Prostate gland (tissue), 2 donors: ENCODE data around the gene VAV2. TPM values are rescaled to one million over a fixed set of nuclear protein-coding genes. Genes with fewer than 3 reads are reported as not detected.

Source experiments
- DNase-seq: peaks from one replicate; pipeline ENCODE4 v3.0.0-alpha.2; 2019; ENCODE audit warnings: low spot score
- H3K27ac ChIP-seq, 2 donors: fragments of 200-600 bp; sonication (generic); 2 replicates each; pipeline ENCODE4 v1.5.1; 2017 to 2019
- H3K27me3 ChIP-seq: fragments of 200-600 bp; sonication (generic); replicated peaks from 2 replicates; pipeline ENCODE4 v1.5.1; 2019; ENCODE audit not compliant: insufficient read depth
- H3K36me3 ChIP-seq, 2 donors: fragments of 200-600 bp; sonication (generic); 1 replicate in 1 of 2; 2 replicates in 1 of 2; pipeline versions ENCODE4 v1.5.1 to v1.8.1; 2017 to 2019
- H3K4me1 ChIP-seq: fragments of 200-600 bp; sonication (generic); replicated peaks from 2 replicates; pipeline ENCODE4 v1.5.1; 2019
- H3K4me3 ChIP-seq, 2 donors: fragments of 200-600 bp; sonication (generic); 2 replicates each; pipeline ENCODE4 v1.5.1; 2017 to 2019
- H3K9me3 ChIP-seq: fragments of 200-600 bp; sonication (generic); 2 replicates; pipeline ENCODE4 v1.5.1; 2017
- POLR2A ChIP-seq: fragments of 450-650 bp; IDR thresholded peaks from one replicate; pipeline ENCODE4 v1.6.1; 2016; ENCODE audit warnings: antibody characterized with exemption, mild to moderate bottlenecking
- POLR2AphosphoS5 ChIP-seq: sonication (generic); formaldehyde crosslinking; IDR thresholded peaks from one replicate; pipeline ENCODE4 v1.6.1; 2017; ENCODE audit warnings: antibody characterized with exemption
- WGBS: methylation state at CpG from one replicate; pipeline ENCODE4 v1.1.5; 2018; 5-methylcytosine and 5-hydroxymethylcytosine counted together
- intact Hi-C: fragments of 100-400 bp; cut with DNase I; formaldehyde crosslinking; loops from one replicate; pipeline ENCODE4 v1.14.2; 2022
- total RNA-seq, 2 donors: library from RNA; depleted of rRNA; stranded (reverse); fragments of >200 nt; gene quantifications; one replicate each; pipeline ENCODE4 v1.1.0, GENCODE V29; 2016
- TF ChIP-seq, protein P1 (sequence below), 4 experiments: fragments of 200-600 bp in 2 of 4; fragments of 450-650 bp in 2 of 4; sonication (generic) in 2 of 4; IDR thresholded peaks; 1 replicate in 3 of 4; 2 replicates in 1 of 4; pipeline ENCODE4 v1.5.1; 2016 to 2019; ENCODE audit warnings: antibody characterized with exemption in 4 of 4, mild to moderate bottlenecking in 2 of 4, moderate library complexity in 2 of 4

VAV2 gene
- total RNA-seq, 2 donors from 2014 or later: 13.5 to 19.5 TPM

- intact Hi-C loops: no loop called here
- H3K4me3 ChIP-seq: no peak overlapping the region
- 79% methylated on average over 2 of the region's 2 CpGs for WGBS
- no peaks in the 10 kb centered on the region for H3K4me1 ChIP-seq
- H3K9me3 ChIP-seq: no peaks in the 10 kb centered on the region
- TF ChIP-seq POLR2AphosphoS5 (no peak), POLR2A (no peak)
- TF ChIP-seq, protein P1, sequence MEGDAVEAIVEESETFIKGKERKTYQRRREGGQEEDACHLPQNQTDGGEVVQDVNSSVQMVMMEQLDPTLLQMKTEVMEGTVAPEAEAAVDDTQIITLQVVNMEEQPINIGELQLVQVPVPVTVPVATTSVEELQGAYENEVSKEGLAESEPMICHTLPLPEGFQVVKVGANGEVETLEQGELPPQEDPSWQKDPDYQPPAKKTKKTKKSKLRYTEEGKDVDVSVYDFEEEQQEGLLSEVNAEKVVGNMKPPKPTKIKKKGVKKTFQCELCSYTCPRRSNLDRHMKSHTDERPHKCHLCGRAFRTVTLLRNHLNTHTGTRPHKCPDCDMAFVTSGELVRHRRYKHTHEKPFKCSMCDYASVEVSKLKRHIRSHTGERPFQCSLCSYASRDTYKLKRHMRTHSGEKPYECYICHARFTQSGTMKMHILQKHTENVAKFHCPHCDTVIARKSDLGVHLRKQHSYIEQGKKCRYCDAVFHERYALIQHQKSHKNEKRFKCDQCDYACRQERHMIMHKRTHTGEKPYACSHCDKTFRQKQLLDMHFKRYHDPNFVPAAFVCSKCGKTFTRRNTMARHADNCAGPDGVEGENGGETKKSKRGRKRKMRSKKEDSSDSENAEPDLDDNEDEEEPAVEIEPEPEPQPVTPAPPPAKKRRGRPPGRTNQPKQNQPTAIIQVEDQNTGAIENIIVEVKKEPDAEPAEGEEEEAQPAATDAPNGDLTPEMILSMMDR (IDR thresholded peaks at IDR 0.05): no peak
- no peak for DNase-seq
- no peak overlapping the region for H3K27ac ChIP-seq
- no peaks in the 10 kb centered on the region for H3K36me3 ChIP-seq
- no peaks in the 10 kb centered on the region for H3K27me3 ChIP-seq
Measured at GRCh38 chr9:133997584-133997983, 5.5 kb upstream of the VAV2 start.

DNA sequence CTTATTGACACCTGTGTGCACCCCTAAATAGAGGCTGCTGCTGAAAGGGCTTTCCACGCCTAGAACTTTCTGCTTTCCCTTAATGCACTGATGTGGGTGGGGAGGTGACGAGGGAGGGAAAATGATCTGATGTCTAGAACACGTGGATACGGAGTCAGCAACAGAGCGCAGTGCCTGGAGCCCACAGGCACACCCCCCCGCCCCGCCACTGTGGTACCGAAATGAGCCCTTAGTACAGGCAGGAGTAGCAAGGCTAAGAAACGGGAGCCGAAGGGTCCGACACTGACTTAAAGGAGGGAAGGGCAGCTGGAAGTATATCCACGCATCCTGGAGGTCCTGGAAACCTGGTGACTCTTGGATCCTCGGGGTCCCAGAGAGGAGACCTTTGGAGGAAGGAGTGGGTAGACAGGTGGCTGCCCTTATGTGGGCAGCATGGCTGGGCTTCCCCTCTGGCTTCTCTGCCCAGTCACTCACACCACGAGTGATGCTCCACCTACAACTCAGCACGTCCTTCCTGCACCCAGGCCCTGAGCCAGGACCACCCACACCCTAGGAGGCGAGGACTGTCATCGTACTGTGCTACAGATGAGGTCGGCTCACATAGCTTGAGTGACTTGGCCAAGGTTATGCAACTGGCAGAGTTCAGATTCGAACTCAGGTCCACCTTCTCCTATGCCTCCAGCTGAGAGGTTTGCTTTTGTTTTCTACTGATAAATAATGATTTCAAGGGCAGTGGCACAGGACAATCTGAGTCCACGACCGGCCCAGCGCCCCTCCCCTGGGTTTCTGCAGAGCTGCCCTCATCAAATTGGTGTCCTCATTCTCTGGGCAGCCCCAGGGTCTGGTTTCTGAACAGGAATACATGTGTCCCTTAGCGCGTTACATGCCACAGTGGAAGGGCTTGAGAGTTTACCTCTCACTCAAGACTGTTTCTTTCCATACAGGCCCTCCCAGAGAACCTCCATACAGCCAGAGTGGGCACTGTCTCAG is 4.7 kb upstream of the VAV2 start:
- intact Hi-C loops: no loop called here
- TF ChIP-seq POLR2AphosphoS5 (no peak), POLR2A (no peak)
- TF ChIP-seq, protein P1 (IDR thresholded peaks at IDR 0.05): no peak
- Histone ChIP-seq H3K4me1 (no peaks in the 10 kb centered on the region), H3K36me3 (no peaks in the 10 kb centered on the region), H3K9me3 (no peaks in the 10 kb centered on the region), H3K27ac (no peak overlapping the region), H3K27me3 (no peaks in the 10 kb centered on the region), H3K4me3 (no peak overlapping the region)
- DNase-seq: no peak
- WGBS: 68% methylated on average over 24 of the region's 24 CpGs

- TF ChIP-seq, protein P1 (IDR thresholded peaks at IDR 0.05): no peak
- no peak for TF ChIP-seq POLR2AphosphoS5
- TF ChIP-seq POLR2A: no peak
- no peak overlapping the region for H3K4me3 ChIP-seq
- H3K9me3 ChIP-seq: no peaks in the 10 kb centered on the region
- H3K27ac ChIP-seq: no peak overlapping the region
- no peaks in the 10 kb centered on the region for H3K27me3 ChIP-seq
- DNase-seq: no peak
- 64% methylated on average over 17 of the region's 17 CpGs for WGBS
- intact Hi-C loops: no loop called here
- H3K36me3 ChIP-seq: no peaks in the 10 kb centered on the region
- no peaks in the 10 kb centered on the region for H3K4me1 ChIP-seq
Measured at GRCh38 chr9:133995012-133995896, 3.1 kb upstream of the VAV2 start.

DNA sequence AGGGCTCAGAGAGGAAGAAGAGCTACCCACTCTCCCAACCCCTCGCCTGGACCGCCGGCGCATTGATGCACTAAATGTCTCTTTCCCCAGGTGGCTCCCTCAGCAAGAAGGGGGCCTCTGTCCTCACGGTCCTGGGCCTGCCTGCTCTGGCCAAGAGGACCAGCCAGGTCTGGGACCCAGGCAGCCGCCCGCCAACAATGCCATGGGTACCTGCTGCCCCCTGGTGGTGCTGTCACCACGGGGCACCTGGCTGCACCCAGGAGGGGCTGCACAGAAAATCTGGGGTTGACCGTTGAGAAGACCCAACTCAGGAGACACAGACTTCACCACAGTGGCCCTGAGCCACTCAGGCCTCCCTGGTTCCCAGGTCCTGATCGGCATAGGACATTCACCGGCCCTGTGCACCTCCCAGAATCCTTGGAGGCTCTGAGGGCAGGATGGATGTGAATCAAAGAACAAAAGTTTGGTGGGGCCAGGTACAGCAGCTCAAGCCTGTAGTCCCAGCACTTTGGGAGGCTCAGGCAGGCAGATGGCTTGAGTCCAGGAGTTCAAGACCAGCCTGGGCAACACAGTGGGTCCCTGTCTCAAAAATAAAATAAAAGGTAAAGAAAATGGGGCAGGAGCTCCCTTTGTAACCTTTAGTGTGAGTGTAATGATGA is 2.4 kb upstream of the VAV2 start:
- H3K4me3 ChIP-seq: no peak overlapping the region
- H3K36me3 ChIP-seq: no peaks in the 10 kb centered on the region
- no peaks in the 10 kb centered on the region for H3K27me3 ChIP-seq
- TF ChIP-seq POLR2A (no peak), POLR2AphosphoS5 (peak; percentile 38)
- TF ChIP-seq, protein P1 (IDR thresholded peaks at IDR 0.05): peak; percentile 98 to 100 (median 99)
- H3K9me3 ChIP-seq: no peaks in the 10 kb centered on the region
- no peaks in the 10 kb centered on the region for H3K4me1 ChIP-seq
- 3% methylated on average over 11 of the region's 11 CpGs for WGBS
- DNase-seq: peak; percentile 64
- no peak overlapping the region for H3K27ac ChIP-seq
- intact Hi-C loops: loop anchor here (1.0 kb wide), 1 partner anchor 201 kb away; no protein-coding TSS in a partner anchor
